Chondrocyte (in vitro differentiated cells): ENCODE results near the gene FAM168A. TPM values are rescaled to one million over a fixed set of nuclear protein-coding genes. Genes with fewer than 3 reads are reported as not detected.

ENCODE experiments used
- DNase-seq: peaks from one replicate; pipeline ENCODE4 v3.0.0; 2021; ENCODE audit warnings: mixed read lengths, low spot score
- H3K27ac Mint-ChIP-seq: one replicate; pipeline ENCODE4 v1.8.0; 2021; ENCODE audit warnings: mild to moderate bottlenecking, moderate library complexity, mixed read lengths; ENCODE audit not compliant: unreplicated experiment
- H3K27me3 Mint-ChIP-seq: 2 replicates; pipeline ENCODE4 v1.8.0; 2021; ENCODE audit warnings: low read depth, mixed read lengths
- H3K36me3 Mint-ChIP-seq: 2 replicates; pipeline ENCODE4 v1.8.0; 2021; ENCODE audit warnings: low read depth, mixed read lengths
- H3K4me1 Mint-ChIP-seq: 2 replicates; pipeline ENCODE4 v1.8.0; 2021; ENCODE audit warnings: low read depth, mild to moderate bottlenecking, mixed read lengths
- H3K4me3 Mint-ChIP-seq: one replicate; pipeline ENCODE4 v1.8.0; 2021; ENCODE audit warnings: mild to moderate bottlenecking, moderate library complexity, mixed read lengths; ENCODE audit not compliant: unreplicated experiment
- H3K9me3 Mint-ChIP-seq: 2 replicates; pipeline ENCODE4 v1.8.0; 2021; ENCODE audit warnings: low read depth, mixed read lengths
- long read RNA-seq: library from polyadenylated mRNA; stranded (forward); transcript quantifications from one replicate; pipeline ENCODE4 v2.0.0, GENCODE V29; 2021
- total RNA-seq: library from RNA; stranded (reverse); gene quantifications from 3 replicates; pipeline ENCODE4 v1.2.1, GENCODE V29; 2021
- TF ChIP-seq, protein P1 (sequence below): fragments of 200-600 bp; sonication (generic); IDR thresholded peaks from 2 replicates; pipeline ENCODE4 v1.5.0; 2021; ENCODE audit warnings: antibody characterized with exemption, mild to moderate bottlenecking, moderate library complexity

Gene FAM168A, protein sequence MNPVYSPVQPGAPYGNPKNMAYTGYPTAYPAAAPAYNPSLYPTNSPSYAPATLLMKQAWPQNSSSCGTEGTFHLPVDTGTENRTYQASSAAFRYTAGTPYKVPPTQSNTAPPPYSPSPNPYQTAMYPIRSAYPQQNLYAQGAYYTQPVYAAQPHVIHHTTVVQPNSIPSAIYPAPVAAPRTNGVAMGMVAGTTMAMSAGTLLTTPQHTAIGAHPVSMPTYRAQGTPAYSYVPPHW
- total RNA-seq: 53.7 to 62.4 TPM (median 58.0 TPM) in 3 replicates
- long read RNA-seq, partial matches to known transcripts: 1 of 32 reads
- long read RNA-seq, other reads (novel, unspliced or antisense): 30 of 32 reads

DNA sequence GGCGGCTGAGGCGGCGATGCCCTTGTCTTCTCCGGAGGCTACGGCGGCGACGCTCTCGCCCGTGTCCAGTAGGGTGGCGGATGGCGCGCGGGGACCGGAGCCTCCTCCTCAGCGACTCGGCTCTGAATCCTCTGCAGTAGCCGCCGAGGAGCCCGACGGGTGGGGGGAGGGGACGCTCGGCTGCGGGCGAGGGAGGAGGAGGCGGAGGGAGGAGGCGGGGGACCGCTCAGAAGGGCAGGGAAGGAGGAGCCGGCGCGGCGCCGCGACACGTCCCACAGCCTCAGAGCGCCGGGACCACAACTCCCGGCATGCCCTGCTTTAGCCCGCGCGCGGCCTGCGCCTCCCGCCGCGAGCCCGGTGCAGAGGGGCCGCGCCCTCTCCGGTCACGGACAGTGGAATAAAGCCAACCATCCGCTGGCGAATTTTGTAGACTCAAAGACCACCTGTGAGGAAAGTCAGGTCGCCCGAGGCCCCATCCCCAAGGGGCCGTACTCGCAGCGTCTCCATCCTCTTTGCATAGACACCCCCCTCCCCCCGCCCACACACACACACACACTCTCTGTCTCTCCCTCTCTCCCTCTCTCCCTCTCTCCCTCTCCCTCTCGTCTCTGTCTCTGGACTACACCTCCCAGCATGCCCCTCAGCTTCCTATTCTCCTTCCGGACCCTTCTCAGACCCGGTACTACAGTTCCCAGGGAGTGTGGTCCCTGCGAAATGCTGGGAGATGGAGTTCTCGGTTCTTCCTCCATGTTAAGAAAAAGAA is at the start of gene FAM168A:
Gene FAM168A, minus strand, starts transcription at position 157 of the 763 bp plus-strand sequence. CDS start 129,638 bp downstream, outside the sequence.
- TF ChIP-seq, protein P1, sequence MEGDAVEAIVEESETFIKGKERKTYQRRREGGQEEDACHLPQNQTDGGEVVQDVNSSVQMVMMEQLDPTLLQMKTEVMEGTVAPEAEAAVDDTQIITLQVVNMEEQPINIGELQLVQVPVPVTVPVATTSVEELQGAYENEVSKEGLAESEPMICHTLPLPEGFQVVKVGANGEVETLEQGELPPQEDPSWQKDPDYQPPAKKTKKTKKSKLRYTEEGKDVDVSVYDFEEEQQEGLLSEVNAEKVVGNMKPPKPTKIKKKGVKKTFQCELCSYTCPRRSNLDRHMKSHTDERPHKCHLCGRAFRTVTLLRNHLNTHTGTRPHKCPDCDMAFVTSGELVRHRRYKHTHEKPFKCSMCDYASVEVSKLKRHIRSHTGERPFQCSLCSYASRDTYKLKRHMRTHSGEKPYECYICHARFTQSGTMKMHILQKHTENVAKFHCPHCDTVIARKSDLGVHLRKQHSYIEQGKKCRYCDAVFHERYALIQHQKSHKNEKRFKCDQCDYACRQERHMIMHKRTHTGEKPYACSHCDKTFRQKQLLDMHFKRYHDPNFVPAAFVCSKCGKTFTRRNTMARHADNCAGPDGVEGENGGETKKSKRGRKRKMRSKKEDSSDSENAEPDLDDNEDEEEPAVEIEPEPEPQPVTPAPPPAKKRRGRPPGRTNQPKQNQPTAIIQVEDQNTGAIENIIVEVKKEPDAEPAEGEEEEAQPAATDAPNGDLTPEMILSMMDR: peak; percentile 62
- no peaks in the 10 kb centered on the region for H3K9me3 Mint-ChIP-seq
- peaks cover 46% of the 10 kb centered on the region for H3K4me1 Mint-ChIP-seq
- peak within 1 kb of the TSS; percentile 88 for H3K27ac Mint-ChIP-seq
- H3K27me3 Mint-ChIP-seq: no peaks in the 10 kb centered on the region
- no peaks in the 10 kb centered on the region for H3K36me3 Mint-ChIP-seq
- DNase-seq: peak; percentile 95
- peak within 1 kb of the TSS; percentile 93 for H3K4me3 Mint-ChIP-seq

DNA sequence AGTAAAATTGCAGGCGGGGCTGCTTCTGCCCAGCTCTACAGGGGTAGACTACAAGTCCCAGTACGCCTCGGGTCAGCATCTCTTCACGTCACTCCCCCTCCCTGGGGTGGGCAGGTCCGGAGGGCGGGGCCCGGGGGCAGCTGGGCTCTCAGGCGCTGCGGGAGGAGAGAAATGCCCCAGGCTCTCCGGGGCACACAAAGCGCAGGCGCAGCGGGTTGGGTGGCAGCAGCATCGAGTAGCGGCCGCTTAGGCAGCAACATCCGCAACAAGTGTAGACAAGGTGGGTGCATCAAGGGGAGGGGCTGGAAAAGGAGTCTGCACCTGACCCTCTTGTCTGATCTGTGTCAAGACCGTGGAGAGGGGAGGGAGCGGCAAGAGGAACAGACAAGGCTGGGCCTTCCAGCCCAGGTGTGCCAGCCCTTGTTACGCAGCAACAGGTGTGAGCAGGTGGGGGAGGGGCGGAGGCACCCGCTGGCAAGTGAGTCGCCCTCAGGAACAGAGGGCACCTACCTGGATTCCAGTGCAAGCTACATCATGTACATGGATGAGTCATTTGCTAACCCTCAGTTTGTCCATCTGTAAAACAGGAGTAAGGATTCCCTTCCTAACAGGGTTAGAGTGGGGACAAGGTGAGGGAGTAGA is 49.7 kb upstream of the FAM168A start:
- TF ChIP-seq, protein P1: no peak
- no peak for DNase-seq
- Mint-ChIP-seq H3K27me3 (peaks cover 8% of the 10 kb centered on the region), H3K4me1 (peaks cover 5% of the 10 kb centered on the region), H3K27ac (no peak overlapping the region), H3K36me3 (no peaks in the 10 kb centered on the region), H3K4me3 (peak overlapping the region; percentile 41), H3K9me3 (no peaks in the 10 kb centered on the region)

DNA sequence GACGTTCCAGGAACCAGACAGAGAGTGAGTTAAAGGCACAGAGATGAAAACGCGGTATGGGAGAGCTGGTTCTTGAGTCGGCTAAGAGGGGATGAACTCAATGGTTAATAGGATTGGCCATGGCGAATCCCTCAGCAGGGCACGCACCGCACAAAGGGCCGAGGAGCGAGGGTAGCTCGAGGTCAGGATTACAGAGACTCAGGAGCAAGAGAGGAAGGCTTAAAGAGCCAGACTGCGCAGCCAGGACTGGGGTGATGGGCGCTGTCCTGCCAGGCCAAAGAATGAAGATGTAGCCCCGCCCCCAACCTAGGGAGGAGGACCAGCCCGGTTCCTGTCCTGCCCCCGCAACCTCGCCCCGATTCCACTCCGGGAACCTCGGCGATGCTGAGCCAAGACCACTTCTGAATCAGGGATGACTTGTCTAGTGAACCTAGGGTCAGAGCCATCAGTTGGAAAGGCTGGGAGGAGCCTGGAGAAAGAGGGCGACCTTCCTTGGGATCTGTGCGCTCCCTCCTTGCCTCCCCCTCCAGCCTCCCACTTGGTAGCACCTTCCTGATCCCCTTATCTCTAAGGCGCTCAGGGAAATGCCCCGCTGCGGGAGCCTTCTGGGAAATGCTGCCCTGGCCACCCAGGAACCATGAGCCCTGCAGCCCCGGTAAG is 48.2 kb upstream of the FAM168A start, which contains the start of gene PLEKHB1:
Gene PLEKHB1, plus strand, starts transcription at position 610 of the 660 bp plus-strand sequence. Its CDS starts 28 bp downstream, at position 638.
- Mint-ChIP-seq H3K4me3 (no peak within 1 kb of the TSS), H3K27me3 (peaks cover 8% of the 10 kb centered on the region), H3K4me1 (peaks cover 5% of the 10 kb centered on the region), H3K36me3 (no peaks in the 10 kb centered on the region), H3K9me3 (no peaks in the 10 kb centered on the region), H3K27ac (peak within 1 kb of the TSS; percentile 8)
- no peak for DNase-seq
- TF ChIP-seq, protein P1: no peak

DNA sequence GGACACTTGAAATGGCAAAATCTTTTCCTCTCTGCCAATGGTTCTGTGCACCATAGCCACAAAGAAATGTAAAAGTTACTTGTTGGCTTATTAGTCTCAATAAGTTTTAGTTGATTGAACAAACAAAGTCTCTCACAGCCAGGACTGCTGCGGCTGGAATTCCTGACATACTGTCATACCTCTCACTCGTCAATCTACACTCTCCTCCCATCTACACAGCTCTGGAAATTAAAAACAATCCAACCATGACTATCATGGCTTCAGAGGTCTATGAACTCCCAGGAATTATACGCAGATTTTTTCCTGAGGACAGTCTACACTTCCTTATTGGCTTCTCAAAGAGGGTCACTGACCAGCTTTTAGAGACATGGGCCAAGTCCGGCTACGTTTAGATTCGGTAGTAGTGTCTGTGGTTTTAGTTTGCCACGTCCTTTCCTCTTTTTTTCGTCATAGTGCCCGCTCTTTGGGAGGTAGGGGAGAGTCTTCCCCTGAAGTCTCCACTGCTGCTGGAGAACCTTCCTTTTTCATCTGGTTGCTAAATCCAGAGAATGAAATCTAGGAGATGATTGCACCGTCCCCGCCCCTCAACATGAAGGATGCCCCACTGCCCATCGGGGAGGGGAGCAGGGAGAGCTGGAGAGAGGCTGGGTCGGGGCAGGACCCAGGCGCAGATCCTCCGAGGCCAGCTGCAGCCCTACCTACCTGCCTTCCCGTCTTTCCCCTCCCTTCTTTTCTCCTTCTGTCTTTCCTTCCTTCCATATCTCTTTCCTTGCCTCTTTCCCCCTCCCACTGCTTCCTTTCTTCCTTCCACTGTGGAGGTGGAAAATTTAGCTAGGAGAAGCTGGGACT is 47.4 kb upstream of the FAM168A start:
- H3K27me3 Mint-ChIP-seq: peaks cover 8% of the 10 kb centered on the region
- peak overlapping the region; percentile 8 for H3K27ac Mint-ChIP-seq
- H3K36me3 Mint-ChIP-seq: no peaks in the 10 kb centered on the region
- TF ChIP-seq, protein P1: no peak
- H3K4me3 Mint-ChIP-seq: no peak overlapping the region
- no peaks in the 10 kb centered on the region for H3K9me3 Mint-ChIP-seq
- no peak for DNase-seq
- peaks cover 5% of the 10 kb centered on the region for H3K4me1 Mint-ChIP-seq
